HG03460 (cell line): ENCODE results near the gene CCDC157.
"Not testable (repeated sequence)": the region's sequence is repeated elsewhere in the genome, so short reads cannot be mapped to it uniquely, and the experiment has no call there.

Experiments used
- ATAC-seq: cut with Tn5 transposase; IDR thresholded peaks from one replicate; pipeline ENCODE4 v1.9.1; 2021; ENCODE audit not compliant: unreplicated experiment

CCDC157 gene

GRCh38 chr22:30325724-30326254 lies 31.0 kb upstream of the CCDC157 start:
- no peak for ATAC-seq

- peak; percentile 26 for ATAC-seq
These were observed 30.5 kb upstream of the CCDC157 start for GRCh38 chr22:30326255-30326705.

GRCh38 chr22:30326706-30327362 lies 30.0 kb upstream of the CCDC157 start, which contains the start of gene TBC1D10A:
Gene TBC1D10A (minus strand): TSS chr22:30326941. CDS start chr22:30326881, 60 bp downstream.
- ATAC-seq, result peak; percentile 80

- ATAC-seq, result no peak
These were observed 28.9 kb upstream of the CCDC157 start for GRCh38 chr22:30327864-30328345.

- ATAC-seq, result no peak
These were observed 28.2 kb upstream of the CCDC157 start for GRCh38 chr22:30328466-30329049.

- ATAC-seq, result no peak
These were observed 24.3 kb upstream of the CCDC157 start for GRCh38 chr22:30332551-30332950.

- no peak for ATAC-seq
These were observed 23.7 kb upstream of the CCDC157 start for GRCh38 chr22:30332994-30333706.

- ATAC-seq, result no peak
These were observed 23.1 kb upstream of the CCDC157 start for GRCh38 chr22:30333707-30334087.

GRCh38 chr22:30334646-30335045 lies 22.2 kb upstream of the CCDC157 start:
- no peak for ATAC-seq

GRCh38 chr22:30335236-30335635 lies 21.6 kb upstream of the CCDC157 start:
- no peak for ATAC-seq

- ATAC-seq, result no peak
These were observed 19.9 kb upstream of the CCDC157 start for GRCh38 chr22:30336752-30337460.

- no peak for ATAC-seq
These were observed 19.4 kb upstream of the CCDC157 start for GRCh38 chr22:30337461-30337778.

GRCh38 chr22:30338341-30338740 lies 18.5 kb upstream of the CCDC157 start:
- not testable (repeated sequence) for ATAC-seq

GRCh38 chr22:30338802-30339201 lies 18.0 kb upstream of the CCDC157 start:
- ATAC-seq, result no peak

- ATAC-seq, result no peak
These were observed 15.7 kb upstream of the CCDC157 start for GRCh38 chr22:30340911-30341685.

- no peak for ATAC-seq
These were observed 12.2 kb upstream of the CCDC157 start for GRCh38 chr22:30344447-30345200.

GRCh38 chr22:30347255-30347892 lies 9.4 kb upstream of the CCDC157 start:
- no peak for ATAC-seq

GRCh38 chr22:30348404-30348803 lies 8.4 kb upstream of the CCDC157 start:
- ATAC-seq, result no peak

- no peak for ATAC-seq
These were observed 8.0 kb upstream of the CCDC157 start for GRCh38 chr22:30348809-30349208.
